Hepatocyte (in vitro differentiated cells): ENCODE results near the gene SLFN12L.

Experiments used
- CTCF ChIP-seq: fragments of 200-600 bp; sonication (generic); IDR thresholded peaks from 2 replicates; pipeline ENCODE4 v1.5.1; 2016; ENCODE audit warnings: antibody characterized with exemption, mild to moderate bottlenecking; ENCODE audit not compliant: poor library complexity
- EZH2 ChIP-seq: fragments of 200-600 bp; sonication (generic); IDR thresholded peaks from 2 replicates; pipeline ENCODE4 v1.6.1; 2016; ENCODE audit warnings: antibody characterized with exemption, mild to moderate bottlenecking, borderline replicate concordance
- EZH2phosphoT487 ChIP-seq: fragments of 200-600 bp; sonication (generic); IDR thresholded peaks from one replicate; pipeline ENCODE4 v1.6.1; 2018; ENCODE audit warnings: antibody characterized with exemption, mild to moderate bottlenecking, low read depth, moderate library complexity; ENCODE audit not compliant: unreplicated experiment, severe bottlenecking

GRCh38 chr17:35429702-35430101 is 107.8 kb downstream of the SLFN12L start:
- TF ChIP-seq EZH2, result no peak
- TF ChIP-seq CTCF, result no peak
- no peak for TF ChIP-seq EZH2phosphoT487
